Prostate gland (tissue), 2 donors: ENCODE results near the gene KRTAP29-1.

Source experiments
- CTCF ChIP-seq, 4 experiments: fragments of 200-600 bp in 2 of 4; fragments of 450-650 bp in 2 of 4; sonication (generic) in 2 of 4; IDR thresholded peaks; 1 replicate in 3 of 4; 2 replicates in 1 of 4; pipeline ENCODE4 v1.5.1; 2016 to 2019; ENCODE audit warnings: antibody characterized with exemption in 4 of 4, mild to moderate bottlenecking in 2 of 4, moderate library complexity in 2 of 4
- POLR2A ChIP-seq: fragments of 450-650 bp; IDR thresholded peaks from one replicate; pipeline ENCODE4 v1.6.1; 2016; ENCODE audit warnings: antibody characterized with exemption, mild to moderate bottlenecking
- POLR2AphosphoS5 ChIP-seq: sonication (generic); formaldehyde crosslinking; IDR thresholded peaks from one replicate; pipeline ENCODE4 v1.6.1; 2017; ENCODE audit warnings: antibody characterized with exemption

GRCh38 chr17:41311111-41311510 is 8.5 kb upstream of the KRTAP29-1 start:
- TF ChIP-seq CTCF (IDR thresholded peaks at IDR 0.05) (no peak), POLR2AphosphoS5 (no peak), POLR2A (no peak)
